ENCODE measurements around the gene SMARCAD1.
"Not testable (repeated sequence)": the region's sequence is repeated elsewhere in the genome, so short reads cannot be mapped to it uniquely, and the experiment has no call there.

The SMARCAD1 gene

DNA sequence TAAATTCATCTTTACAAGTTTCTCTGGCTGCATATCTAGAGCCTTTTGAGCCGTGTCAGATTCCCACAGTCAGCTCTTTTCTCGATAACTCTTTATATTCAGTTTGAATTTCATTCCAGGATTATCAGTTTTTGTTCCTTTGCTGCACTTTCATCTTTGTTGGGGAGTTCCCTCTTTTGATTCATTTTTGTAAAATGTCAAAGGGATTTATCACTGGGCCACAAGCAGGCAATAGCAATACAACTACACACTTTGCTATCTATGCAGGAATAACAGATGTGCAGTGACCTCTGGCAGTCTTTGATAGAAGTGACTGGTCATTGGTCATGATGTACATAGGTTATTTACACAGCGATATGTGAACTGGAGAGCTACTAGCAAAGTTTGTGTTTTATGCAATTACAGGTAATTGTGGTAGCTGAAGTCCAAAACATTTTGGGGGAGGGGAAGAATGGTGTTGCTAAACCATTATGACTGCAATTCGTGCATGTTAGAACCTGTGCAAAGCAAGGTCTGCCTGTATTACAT is 91.1 kb downstream of the SMARCAD1 start:
- no peak for DNase-seq

DNA sequence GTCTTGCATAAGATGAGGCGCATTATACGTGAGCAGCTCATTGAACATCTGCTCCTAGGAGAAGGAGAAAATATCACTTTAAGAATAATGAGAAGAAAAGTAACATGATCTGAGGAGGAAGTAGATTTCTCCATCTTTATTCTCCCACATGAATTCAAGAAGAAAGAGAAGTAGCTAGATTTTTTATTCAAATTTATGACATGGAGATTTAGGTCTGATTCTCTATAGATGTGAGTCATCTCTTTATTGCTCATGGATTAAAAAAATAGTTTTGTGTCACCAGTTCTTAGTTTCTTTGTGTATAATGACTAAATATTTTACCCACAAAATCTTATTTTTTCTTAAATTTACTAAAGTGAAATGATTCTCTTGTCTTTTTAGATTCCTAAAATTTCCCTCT is 94.5 kb downstream of the SMARCAD1 start:
- DNase-seq: peak in 2 of 4 experiments; percentile 49 to 71

DNA sequence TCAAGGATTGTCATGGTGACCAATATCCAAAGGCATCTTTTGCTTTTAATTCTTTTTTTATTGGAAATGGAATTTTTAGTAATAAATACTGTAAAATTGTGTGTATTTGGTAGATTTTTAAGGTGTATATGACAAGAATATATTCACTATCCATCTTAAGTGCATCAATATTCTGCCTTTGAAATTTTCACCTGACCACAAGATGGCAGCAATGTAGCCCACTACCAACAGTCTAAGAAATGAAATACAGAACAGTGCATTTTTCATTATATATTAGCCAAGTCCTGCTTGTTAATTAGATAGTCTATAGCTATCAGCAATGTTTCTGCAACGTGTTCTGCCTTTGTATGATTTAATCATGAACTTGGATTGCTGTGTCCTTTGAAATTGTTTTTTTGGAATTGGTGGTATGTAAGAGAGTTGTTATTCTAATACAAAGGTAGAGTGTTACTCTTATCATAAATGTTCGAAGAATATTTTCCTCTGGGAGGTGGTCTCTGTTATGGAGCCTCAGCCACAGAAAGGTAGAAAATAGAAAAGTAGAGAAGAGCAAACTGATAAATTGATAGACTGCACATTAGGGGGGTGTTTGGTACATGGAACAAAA is 96.8 kb downstream of the SMARCAD1 start:
- peak; percentile 38 to 52 (median 51) for DNase-seq

DNA sequence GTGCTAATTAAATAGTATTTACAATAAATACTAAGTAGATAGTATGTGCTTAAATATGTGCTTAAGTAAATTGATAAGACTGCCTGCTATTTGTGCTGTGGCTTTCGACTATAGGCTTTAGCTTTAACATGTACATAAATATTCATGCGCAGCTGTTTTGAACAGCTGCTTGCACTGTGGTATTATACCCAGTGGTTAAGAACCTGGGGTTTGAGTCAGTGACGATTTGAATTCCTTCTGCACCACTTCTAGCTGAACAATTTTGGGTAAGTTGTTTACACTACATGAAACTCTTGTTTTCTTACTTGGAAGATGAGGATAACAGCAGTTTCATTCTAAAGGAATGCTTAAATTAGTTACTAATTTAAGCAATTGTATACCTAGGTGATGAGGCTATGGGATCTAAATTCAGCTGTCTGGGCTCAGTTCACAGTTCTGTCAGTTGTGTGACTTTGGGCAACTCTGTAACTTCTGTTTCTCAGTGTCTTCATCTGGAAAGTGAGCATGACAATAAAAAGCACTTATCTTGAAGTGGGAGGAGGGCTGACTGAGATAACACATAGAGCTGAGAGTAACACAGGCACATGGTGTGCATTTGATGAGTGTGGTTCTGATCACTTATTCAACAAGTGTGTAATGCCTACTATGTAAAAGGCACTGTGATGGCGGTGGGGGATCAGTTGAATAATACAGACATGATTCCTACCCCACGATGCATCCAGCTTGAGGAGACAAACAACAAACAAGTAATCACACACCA is 98.0 kb downstream of the SMARCAD1 start:
- no peak for DNase-seq

DNA sequence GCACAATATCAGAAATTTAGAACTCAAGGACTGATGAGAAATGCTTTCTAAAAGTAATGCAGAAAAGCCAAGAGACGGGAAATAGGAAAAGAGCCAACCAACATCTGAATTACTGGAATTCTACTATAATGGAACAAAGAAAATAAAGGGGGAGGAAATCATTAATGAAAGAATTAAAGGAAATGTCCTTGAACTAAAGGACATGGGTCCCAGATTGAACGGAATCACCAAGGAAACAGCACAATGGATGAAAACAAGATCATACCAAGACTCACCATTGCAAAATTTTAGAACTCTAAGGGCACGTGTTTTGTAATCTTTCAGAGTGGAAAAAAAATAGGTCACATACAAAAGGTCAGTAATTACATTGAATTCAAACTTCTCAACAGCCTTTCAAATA is 99.0 kb downstream of the SMARCAD1 start:
- DNase-seq: no peak

GRCh38 chr4:94307231-94307871 is 99.7 kb downstream of the SMARCAD1 start:
- DNase-seq: no peak

GRCh38 chr4:94319927-94320326 is 112.3 kb downstream of the SMARCAD1 start:
- not testable (repeated sequence) for DNase-seq

- no peak for DNase-seq
These were observed 118.2 kb downstream of the SMARCAD1 start for GRCh38 chr4:94325835-94326234.

GRCh38 chr4:94329933-94330332 is 122.3 kb downstream of the SMARCAD1 start:
- no peak for DNase-seq

DNA sequence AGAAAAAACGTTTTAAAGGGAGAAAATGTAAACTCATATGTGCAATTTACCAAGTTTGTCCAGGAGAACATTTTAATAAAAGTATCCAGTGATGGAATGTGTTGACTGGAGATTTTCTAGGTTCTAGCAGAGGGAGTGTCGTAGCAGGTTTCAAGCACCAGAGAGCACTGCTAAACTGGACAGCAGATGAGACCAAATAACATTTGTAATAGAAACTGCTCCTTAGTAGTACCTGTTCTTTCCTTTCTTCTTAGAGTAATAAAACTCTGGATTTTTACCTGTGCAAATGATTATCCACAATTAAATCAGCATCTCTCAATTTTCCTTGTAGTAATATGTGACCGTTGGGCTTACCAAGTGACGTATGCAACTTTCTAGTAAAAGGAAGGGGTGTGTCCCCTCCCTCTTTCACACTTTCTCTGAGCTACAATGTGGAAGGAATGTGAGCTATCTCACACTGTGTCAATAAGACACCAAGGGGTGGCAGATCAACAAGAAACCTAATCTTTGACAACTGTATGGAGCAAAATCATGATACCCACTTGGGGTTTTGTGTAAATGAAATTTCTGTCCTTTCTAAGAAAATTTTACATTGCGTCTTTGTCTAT is 125.4 kb downstream of the SMARCAD1 start:
- DNase-seq: peak in 3 of 4 experiments; percentile 25 to 42 (median 26)

- no peak for DNase-seq
These were observed 126.2 kb downstream of the SMARCAD1 start for GRCh38 chr4:94333866-94334265.

GRCh38 chr4:94334476-94334875 is 126.8 kb downstream of the SMARCAD1 start:
- no peak for DNase-seq

DNA sequence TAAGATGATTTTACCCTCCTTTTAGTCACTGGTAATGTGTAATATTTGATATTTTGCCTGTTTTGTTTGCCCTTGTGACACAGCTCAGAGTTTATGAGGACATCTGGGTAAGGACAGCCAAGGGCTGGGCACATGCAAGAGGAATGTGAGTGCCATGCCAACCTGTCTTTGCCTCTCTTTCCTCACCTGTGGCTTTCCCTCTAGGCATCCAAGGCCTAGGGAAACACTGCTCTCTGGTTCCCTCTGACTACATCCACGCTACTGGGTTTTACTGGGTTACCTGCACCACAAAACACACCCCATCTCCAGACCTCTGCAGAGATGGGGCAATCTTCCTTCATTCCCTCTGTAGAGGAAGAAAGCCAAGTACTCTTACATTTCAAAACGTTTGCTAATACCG is 127.3 kb downstream of the SMARCAD1 start:
- no peak for DNase-seq

- DNase-seq: no peak
These were observed 128.6 kb downstream of the SMARCAD1 start for GRCh38 chr4:94336303-94336702.

DNA sequence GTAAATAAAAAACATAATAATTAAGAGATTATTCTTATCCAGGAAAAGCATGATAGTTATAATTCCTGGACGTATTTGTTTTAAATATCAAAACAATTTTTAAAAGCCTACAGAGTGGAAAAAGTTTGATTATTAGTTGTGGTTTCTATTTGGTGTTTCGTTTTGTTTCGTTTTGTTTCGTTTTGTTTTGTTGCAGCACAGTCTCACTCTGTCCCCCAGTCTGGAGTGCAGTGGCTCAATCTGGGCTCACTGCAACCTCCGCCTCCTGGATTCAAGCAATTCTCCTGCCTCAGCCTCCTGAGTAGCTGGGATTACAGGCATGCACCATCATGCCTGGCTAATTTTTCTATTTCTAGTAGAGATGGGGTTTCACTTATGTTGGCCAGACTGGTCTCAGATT is 129.1 kb downstream of the SMARCAD1 start:
- not testable (repeated sequence) for DNase-seq

DNA sequence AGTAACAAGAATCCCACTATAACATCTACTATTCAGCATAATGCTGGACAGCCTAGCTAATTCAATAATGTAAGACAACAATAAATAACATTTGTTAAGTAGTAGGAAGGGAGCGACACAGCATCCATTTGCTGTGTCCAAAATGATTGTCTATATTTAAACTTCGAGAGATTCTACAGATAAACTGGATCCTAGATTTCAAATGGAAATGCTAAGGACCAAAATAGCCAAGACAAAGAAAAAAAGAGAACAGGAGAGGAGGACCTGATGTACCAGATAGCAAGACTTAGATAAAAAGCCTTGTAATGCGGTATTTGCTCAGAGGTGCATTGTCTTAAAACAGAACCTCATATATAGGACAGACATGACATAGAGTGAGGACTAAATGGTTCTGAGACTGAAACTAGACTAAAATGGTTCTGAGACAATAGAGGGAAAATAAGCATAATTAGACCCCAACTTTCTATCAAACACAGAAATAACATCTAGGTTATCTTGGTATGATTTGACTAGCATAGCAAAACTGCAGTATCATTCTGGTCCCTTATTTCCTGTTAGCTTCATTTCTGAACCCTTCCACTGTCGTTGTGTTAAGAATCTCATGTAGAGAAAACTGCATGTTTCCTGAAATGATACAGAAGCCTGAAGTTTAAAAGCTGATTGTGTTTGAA is 131.2 kb downstream of the SMARCAD1 start:
- no peak for DNase-seq

DNA sequence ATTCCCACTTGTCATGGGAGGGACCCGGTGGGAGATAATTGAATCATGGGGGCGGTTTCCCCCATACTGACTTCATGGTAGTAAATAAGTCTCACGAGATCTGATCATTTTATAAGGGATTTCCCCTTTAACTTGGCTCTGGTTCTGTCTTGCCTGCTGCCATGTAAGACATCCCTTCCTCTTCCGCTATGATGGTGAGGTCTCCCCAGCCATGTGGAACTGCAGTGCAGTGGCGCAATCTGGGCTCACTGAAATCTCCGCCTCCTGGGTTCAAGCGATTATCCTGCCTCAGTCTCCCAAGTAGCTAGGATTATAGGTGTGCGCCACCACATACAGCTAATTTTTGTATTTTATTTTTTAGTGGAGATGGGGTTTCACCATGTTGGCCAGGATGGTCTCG is 132.1 kb downstream of the SMARCAD1 start:
- peak; percentile 32 to 70 (median 59) for DNase-seq

Measured in suppressor macrophage (primary cell).